Measurements from ENCODE around the gene XAGE3.
"Not testable (repeated sequence)": the region's sequence is repeated elsewhere in the genome, so short reads cannot be mapped to it uniquely, and the experiment has no call there.

The XAGE3 gene

GRCh38 chrX:52867610-52868348, at the start of gene XAGE3:
XAGE3 (minus strand) TSS chrX:52868083; CDS start chrX:52867133, 950 bp downstream.
- no peak for DNase-seq

- not testable (repeated sequence) for DNase-seq
These were observed 46.8 kb upstream of the XAGE3 start for GRCh38 chrX:52914704-52915103.

GRCh38 chrX:52913681-52914080, 45.8 kb upstream of the XAGE3 start:
- not testable (repeated sequence) for DNase-seq

GRCh38 chrX:52909313-52909969, 41.6 kb upstream of the XAGE3 start:
- DNase-seq: not testable (repeated sequence)

GRCh38 chrX:52907900-52908299, 40.0 kb upstream of the XAGE3 start:
- DNase-seq: not testable (repeated sequence)

GRCh38 chrX:52907137-52907536, 39.3 kb upstream of the XAGE3 start:
- DNase-seq: not testable (repeated sequence)

GRCh38 chrX:52906072-52906471, 38.2 kb upstream of the XAGE3 start:
- not testable (repeated sequence) for DNase-seq

- DNase-seq: not testable (repeated sequence)
These were observed 37.6 kb upstream of the XAGE3 start for GRCh38 chrX:52905531-52905930.

GRCh38 chrX:52896855-52897709, 29.2 kb upstream of the XAGE3 start, which contains the start of gene FAM156B:
FAM156B (plus strand) TSS chrX:52897330; CDS start chrX:52907226, 9,896 bp downstream.
- DNase-seq: not testable (repeated sequence)

- DNase-seq: not testable (repeated sequence)
These were observed 28.6 kb upstream of the XAGE3 start for GRCh38 chrX:52896438-52896837.

- not testable (repeated sequence) for DNase-seq
These were observed 20.2 kb upstream of the XAGE3 start for GRCh38 chrX:52888090-52888489.

- DNase-seq: not testable (repeated sequence)
These were observed 19.6 kb upstream of the XAGE3 start for GRCh38 chrX:52887459-52887858.

GRCh38 chrX:52876386-52876785, 8.5 kb upstream of the XAGE3 start:
- DNase-seq: not testable (repeated sequence)

GRCh38 chrX:52875436-52875835, 7.6 kb upstream of the XAGE3 start:
- DNase-seq: not testable (repeated sequence)

GRCh38 chrX:52874661-52875060, 6.8 kb upstream of the XAGE3 start:
- DNase-seq: no peak

GRCh38 chrX:52873825-52874224, 5.9 kb upstream of the XAGE3 start:
- DNase-seq: not testable (repeated sequence)

GRCh38 chrX:52870046-52870445, 2.2 kb upstream of the XAGE3 start:
- no peak for DNase-seq

- no peak for DNase-seq
These were observed 2.4 kb downstream of the XAGE3 start for GRCh38 chrX:52865343-52865998.

GRCh38 chrX:52856991-52857525, 10.8 kb downstream of the XAGE3 start:
- not testable (repeated sequence) for DNase-seq

GRCh38 chrX:52852110-52852860, 15.6 kb downstream of the XAGE3 start:
- no peak for DNase-seq

GRCh38 chrX:52843619-52844018, 24.3 kb downstream of the XAGE3 start:
- DNase-seq: not testable (repeated sequence)

Data from CD4-positive, alpha-beta T cell treated with Interleukin-21 for 1 hour (primary cell).